H7 (cell line): ENCODE measurements around the gene ANKRD13D. TPM values are rescaled to one million over a fixed set of nuclear protein-coding genes. Genes with fewer than 3 reads are reported as not detected.
A peak's percentile ranks its signal among the peaks of the same experiment; 100 is the strongest.
"Not testable (repeated sequence)": the region's sequence is repeated elsewhere in the genome, so short reads cannot be mapped to it uniquely, and the experiment has no call there.

Source experiments
- DNase-seq: peaks from one replicate; pipeline ENCODE4 v3.0.0; 2012
- H3K27me3 ChIP-seq: 2 replicates; pipeline ENCODE4 v1.6.0; 2011; ENCODE audit warnings: mild to moderate bottlenecking, low read length; ENCODE audit not compliant: control insufficient read depth, insufficient read depth
- H3K36me3 ChIP-seq: replicated peaks from 2 replicates; pipeline ENCODE4 v1.5.1; 2011; ENCODE audit warnings: low read length; ENCODE audit not compliant: control insufficient read depth, insufficient read depth
- H3K4me3 ChIP-seq: 2 replicates; pipeline ENCODE4 v1.5.1; 2011; ENCODE audit warnings: low read depth, mild to moderate bottlenecking, control low read depth, low read length, moderate library complexity; ENCODE audit not compliant: insufficient read depth
- total RNA-seq: library from RNA; depleted of rRNA; stranded (reverse); fragments of >200 nt; shearing (Covaris generic); gene quantifications from 2 replicates; pipeline ENCODE4 v1.2.3, GENCODE V29; 2014

ANKRD13D gene
- total RNA-seq, 1 experiment from 2014 or later: 32.2 TPM

GRCh38 chr11:67317888-67318555 lies 28.9 kb downstream of the ANKRD13D start:
- H3K36me3 ChIP-seq: no peaks in the 10 kb centered on the region
- peak overlapping the region; percentile 79 for H3K4me3 ChIP-seq
- peaks cover 22% of the 10 kb centered on the region for H3K27me3 ChIP-seq
- no peak for DNase-seq

DNA sequence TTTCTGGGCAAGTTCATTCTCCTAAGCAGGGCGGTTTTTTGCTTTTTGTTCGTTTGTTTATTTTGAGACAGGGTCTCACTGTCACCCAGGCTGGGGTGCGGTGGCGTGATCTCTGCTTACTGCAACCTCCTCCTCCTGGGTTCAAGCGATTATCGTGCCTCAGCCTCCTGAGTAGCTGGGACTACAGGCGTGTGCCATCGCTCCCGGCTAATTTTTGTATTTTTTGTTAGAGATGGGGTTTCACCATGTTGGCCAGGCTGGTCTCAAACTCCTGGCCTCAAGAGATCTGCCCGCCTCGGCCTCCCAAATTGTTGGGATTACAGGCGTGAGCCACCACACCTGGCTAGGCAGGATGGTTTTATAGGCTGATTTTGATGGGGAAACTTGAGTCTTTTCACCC lies 29.8 kb downstream of the ANKRD13D start:
- H3K4me3 ChIP-seq, H3K36me3 ChIP-seq, DNase-seq: not testable (repeated sequence)
- H3K27me3 ChIP-seq: peaks cover 22% of the 10 kb centered on the region

- DNase-seq: no peak
- Histone ChIP-seq H3K27me3 (peaks cover 22% of the 10 kb centered on the region), H3K36me3 (no peaks in the 10 kb centered on the region), H3K4me3 (no peak overlapping the region)
These were observed 30.9 kb downstream of the ANKRD13D start for GRCh38 chr11:67320011-67320410.

DNA sequence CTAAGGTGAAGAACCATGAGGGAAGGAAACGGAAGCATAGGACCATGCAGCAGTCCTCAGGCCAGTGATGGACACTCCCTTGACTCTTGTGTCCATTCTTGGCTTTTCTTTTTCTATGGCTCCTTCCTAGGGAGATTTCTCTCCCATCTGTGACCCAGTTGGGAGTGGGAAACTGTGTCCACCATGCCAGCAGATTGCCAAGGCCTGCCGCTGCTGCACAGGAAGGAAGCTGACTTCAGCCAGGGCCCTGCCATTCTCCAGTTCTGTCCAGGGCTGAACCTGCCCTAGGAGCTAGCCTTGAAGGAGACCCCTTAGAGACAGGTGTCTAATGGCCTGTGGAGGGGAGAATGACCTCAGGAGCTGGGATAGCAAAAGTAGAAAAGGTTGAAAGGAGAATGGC lies 31.6 kb downstream of the ANKRD13D start:
- no peaks in the 10 kb centered on the region for H3K36me3 ChIP-seq
- no peak for DNase-seq
- H3K4me3 ChIP-seq: no peak overlapping the region
- peaks cover 22% of the 10 kb centered on the region for H3K27me3 ChIP-seq

DNA sequence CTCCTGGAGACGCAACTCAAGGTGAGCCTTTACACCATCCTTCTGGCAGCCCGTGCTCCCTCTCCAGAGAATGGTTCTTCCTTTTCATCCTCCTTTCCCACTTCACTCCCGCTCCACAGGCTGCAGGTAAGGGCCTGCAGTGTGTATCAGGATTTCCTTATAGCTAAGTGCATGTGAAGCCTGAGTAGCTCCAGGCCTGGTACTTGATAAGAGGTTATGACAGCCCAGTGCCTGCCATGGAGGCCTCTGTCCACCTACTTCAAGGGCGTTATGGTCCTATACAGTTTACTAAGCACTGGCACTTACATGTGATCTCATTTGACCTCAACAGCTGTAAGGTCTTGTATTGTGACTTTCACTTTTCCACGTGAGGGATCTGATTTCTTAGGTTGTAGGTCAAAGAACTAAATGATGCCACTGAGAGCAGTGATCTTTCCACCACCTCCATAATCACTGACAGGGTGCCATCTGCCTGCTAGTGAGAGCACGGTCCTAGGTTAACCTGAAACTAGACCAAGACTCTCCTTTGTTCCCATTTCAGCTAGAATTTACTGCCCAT lies 32.3 kb downstream of the ANKRD13D start:
- Histone ChIP-seq H3K4me3 (no peak overlapping the region), H3K27me3 (peaks cover 22% of the 10 kb centered on the region), H3K36me3 (no peaks in the 10 kb centered on the region)
- DNase-seq: no peak

- no peaks in the 10 kb centered on the region for H3K36me3 ChIP-seq
- H3K27me3 ChIP-seq: peaks cover 22% of the 10 kb centered on the region
- DNase-seq: no peak
- no peak overlapping the region for H3K4me3 ChIP-seq
These were observed 32.9 kb downstream of the ANKRD13D start for GRCh38 chr11:67322049-67322448.

DNA sequence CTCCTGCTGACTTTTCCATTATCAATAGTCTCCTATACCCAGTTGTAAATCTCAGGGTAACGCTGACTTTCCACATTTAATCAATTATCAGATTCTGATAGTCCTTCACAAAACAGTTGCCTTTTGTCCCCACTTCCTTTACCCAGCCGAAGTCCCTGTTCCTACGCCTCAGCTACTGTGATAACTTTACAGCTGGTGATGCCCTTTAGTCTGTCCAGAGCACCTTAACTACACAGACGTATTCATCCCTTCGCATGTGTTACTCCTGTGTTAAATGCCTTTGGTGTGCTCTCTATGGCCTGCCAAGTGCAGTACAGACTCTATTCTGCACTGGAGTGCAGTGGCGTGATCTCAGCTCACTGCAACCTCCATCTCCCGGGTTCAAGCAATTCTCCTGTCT lies 34.4 kb downstream of the ANKRD13D start:
- H3K36me3 ChIP-seq: no peaks in the 10 kb centered on the region
- peaks cover 13% of the 10 kb centered on the region for H3K27me3 ChIP-seq
- DNase-seq: no peak
- H3K4me3 ChIP-seq: no peak overlapping the region

DNA sequence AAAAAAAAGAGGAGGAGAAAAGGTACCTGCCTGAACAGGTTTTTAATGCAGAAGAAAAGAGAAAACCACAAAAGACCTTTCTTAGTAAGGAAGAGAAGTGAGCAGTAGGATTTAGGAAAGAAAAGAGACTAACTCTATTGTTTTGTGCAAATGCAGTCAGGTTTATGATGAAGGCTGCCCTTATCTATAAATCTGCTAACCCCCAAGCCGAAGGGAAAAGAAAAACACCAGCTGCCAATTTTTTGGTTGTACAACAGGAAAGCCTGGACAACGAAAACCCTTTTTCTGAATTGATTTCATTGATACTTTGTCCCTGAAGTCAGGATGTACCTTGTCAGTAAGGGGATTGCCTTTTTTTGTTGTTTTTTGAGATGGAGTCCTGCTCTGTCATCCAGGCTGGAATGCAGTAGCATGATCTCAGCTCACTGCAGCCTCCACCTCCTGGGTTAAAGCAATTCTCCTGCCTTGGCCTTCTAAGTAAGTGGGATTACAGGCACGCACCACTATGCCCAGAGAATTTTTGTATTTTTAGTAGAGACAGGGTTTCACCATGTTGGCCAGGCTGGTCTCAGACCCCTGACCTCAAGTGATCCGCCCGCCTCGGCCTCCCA lies 43.1 kb downstream of the ANKRD13D start:
- H3K36me3 ChIP-seq: no peaks in the 10 kb centered on the region
- H3K4me3 ChIP-seq: no peak overlapping the region
- no peak for DNase-seq
- H3K27me3 ChIP-seq: no peaks in the 10 kb centered on the region

DNA sequence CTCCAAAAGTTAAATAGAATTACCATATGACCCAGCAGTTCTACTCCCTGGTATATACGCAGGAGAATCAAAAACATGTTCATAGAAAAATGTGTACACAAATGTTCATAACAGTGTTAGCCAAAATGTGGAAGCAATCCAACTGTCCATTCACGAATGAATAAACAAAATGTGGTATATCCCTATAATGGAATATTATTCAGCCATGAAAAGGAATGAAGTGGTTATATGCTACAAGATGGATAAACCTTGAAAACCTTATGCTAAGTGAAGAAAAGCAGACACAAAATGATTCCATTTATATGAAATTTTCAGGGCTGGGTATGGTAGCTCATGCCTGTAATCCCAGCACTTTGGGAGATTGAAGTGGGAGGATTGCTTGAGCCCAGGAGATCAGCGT lies 48.2 kb downstream of the ANKRD13D start:
- Histone ChIP-seq H3K4me3 (no peak overlapping the region), H3K27me3 (no peaks in the 10 kb centered on the region), H3K36me3 (no peaks in the 10 kb centered on the region)
- DNase-seq: no peak

DNA sequence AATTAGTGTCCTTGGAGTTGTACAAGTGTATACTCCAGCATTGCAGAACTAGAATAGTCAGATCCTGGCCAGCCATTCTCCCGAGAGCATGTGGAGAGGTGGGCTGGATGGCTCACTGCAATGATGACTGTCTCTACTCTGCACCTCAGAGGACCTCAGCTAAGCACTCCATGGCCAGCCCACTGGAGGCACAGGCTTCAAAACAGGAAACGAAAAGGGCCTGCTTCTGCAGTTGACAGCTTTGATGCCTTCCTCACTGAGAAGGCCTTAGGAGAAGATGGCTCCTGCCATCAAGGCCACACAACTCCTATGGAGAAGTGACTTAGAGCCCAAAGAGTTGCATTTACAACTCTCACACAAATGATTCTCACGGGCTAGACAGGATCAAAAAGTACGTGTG lies 55.2 kb downstream of the ANKRD13D start:
- Histone ChIP-seq H3K27me3 (no peaks in the 10 kb centered on the region), H3K36me3 (no peaks in the 10 kb centered on the region), H3K4me3 (no peak overlapping the region)
- DNase-seq: no peak

DNA sequence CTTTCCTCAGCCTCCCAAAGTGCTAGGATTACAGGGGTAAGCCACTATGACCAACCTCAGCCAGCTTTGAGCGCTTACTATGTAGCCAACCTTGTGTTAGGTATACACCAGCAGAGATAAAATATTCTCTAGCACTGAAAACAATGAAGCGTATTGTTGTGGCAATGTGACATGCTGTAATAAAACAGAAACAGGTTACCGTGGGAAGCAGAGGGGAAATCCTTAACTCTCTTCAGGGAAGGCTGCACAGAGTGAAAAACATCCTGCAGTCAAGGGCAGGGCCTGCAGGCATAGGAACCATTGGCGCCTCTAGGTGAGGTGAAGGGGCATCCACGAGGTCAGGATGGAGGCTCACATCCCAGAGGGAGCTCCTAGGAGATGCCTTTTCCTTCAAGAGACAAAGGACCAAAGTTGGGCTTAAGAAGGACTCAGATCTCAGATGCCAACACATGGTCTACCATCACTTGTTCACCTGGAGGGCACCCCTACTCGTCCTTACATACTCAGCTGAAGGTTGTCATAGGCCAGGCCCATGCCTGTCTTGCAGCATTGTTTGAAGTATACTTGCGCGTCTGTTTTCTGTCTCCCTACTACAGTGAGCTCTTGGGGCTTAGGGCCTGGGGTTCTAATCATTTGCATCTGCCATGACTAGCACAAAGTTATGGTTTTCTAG lies 56.3 kb downstream of the ANKRD13D start:
- no peak for DNase-seq
- Histone ChIP-seq H3K27me3 (no peaks in the 10 kb centered on the region), H3K4me3 (no peak overlapping the region), H3K36me3 (no peaks in the 10 kb centered on the region)

DNA sequence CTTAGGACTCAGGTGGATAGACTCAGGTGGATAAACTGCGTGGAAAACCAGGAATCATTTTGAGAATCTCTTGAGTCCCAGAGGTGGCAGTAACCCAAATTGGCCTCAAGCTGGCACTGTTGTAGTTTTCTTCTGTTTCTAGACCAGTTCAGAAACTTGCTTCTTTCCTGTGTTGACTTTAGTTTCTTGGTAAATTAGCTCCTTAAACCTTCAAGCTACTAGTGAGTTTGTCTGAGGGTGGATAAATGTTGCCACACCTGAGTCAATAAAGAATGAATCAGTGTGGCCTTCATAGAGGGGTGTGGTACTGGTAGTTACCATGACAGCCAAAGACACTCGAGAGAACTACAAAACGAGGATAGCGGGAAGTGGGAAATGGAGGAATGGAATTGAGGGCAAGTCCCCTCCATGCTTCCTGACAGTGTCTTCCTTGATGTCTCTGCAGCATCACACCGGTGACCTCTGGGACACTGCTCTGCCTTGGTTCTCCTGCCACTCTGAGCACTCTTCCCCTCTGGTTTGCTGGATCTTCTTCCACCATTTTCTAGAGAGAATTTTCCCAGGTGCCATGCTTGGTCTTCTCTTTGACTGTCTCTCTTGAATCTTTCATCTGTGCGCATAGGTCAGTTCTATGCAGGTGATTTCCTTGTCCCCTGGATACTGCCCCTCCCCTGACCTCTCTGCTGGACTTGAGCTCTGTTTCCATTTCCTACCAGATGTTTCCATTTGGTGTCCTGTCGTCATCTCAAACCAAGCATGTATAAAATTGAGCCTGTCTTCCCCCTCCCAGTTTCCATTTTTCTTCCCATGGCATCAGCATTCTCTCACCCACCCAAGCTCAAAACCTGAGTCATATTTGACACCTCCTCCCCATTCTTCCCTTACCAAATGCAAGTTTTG lies 57.1 kb downstream of the ANKRD13D start:
- H3K36me3 ChIP-seq: no peaks in the 10 kb centered on the region
- DNase-seq: peak; percentile 57
- no peaks in the 10 kb centered on the region for H3K27me3 ChIP-seq
- no peak overlapping the region for H3K4me3 ChIP-seq

GRCh38 chr11:67347964-67348749 lies 59.1 kb downstream of the ANKRD13D start:
- Histone ChIP-seq H3K4me3 (no peak overlapping the region), H3K27me3 (no peaks in the 10 kb centered on the region), H3K36me3 (no peaks in the 10 kb centered on the region)
- DNase-seq: no peak

GRCh38 chr11:67349036-67349435 lies 59.9 kb downstream of the ANKRD13D start:
- DNase-seq: peak; percentile 31
- H3K4me3 ChIP-seq: no peak overlapping the region
- H3K36me3 ChIP-seq: no peaks in the 10 kb centered on the region
- no peaks in the 10 kb centered on the region for H3K27me3 ChIP-seq
